HL-60/S4 (cell line): ENCODE data around the gene TAF6L.
"Not testable (repeated sequence)": the region's sequence is repeated elsewhere in the genome, so short reads cannot be mapped to it uniquely, and the experiment has no call there.

Source experiments
- in situ Hi-C: fragments of 300-500 bp; cut with MboI; formaldehyde crosslinking; loops from 2 replicates; pipeline ENCODE4 v1.14.3; 2022; ENCODE audit warnings: low sequenced_read_pairs

Gene TAF6L

DNA sequence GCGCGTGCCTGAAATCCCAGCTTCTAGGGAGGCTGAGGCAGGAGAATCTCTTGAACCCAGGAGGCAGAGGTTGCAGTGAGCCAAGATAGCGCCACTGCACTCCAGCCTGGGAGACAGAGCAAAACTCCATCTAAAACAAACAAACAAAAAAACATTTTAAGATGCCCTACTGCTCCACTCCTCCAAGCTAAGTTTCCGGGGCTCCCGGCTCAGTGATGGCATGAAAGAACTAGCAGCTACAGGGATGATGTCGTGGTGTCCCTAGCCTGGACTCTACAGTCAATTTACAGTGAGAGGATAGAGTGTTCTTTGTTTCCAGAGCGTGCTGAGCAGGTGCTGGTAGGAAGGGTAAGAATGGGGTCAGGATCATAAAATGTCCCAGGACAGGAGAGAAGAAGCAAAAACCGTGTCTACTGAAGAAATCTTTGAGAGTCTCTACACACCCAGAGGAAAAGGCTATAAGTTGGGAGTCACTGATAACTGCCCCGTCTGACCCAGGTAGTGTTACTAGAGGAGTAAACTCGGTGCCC lies 16.0 kb upstream of the TAF6L start:
- in situ Hi-C loops: no loop called here

GRCh38 chr11:62757846-62758788 lies 13.1 kb upstream of the TAF6L start:
- in situ Hi-C loops: no loop called here

- in situ Hi-C loops: not testable (repeated sequence)
Measured at GRCh38 chr11:62760867-62761227, 10.3 kb upstream of the TAF6L start.

GRCh38 chr11:62770778-62771143 lies 435 bp upstream of the TAF6L start:
- in situ Hi-C loops: no loop called here

GRCh38 chr11:62774407-62774806 lies 3.2 kb downstream of the TAF6L start:
- in situ Hi-C loops: no loop called here

- in situ Hi-C loops: no loop called here
Measured at GRCh38 chr11:62775646-62776045, 4.5 kb downstream of the TAF6L start.

DNA sequence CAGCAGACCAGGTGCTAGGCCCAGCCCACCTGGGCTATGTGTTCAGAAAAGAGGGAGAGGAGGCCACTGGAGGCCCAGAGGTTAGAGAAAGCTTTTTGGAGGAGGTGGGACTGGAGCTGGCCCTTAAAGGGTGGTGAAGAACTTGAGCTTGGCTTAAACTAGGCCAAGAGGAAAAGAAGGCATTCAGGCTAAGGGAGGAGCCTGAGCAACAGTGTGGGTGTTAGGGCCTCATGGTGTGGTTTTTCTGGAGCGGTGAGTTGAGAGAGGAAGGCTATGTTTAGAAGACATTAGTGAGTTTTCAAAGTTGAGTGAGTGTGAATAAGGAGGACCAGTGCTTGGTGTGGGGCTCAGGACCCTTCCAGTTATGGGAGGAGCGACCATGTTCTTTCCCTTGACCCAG lies 6.2 kb downstream of the TAF6L start:
- in situ Hi-C loops: no loop called here

- in situ Hi-C loops: no loop called here
Measured at GRCh38 chr11:62778441-62778840, 7.2 kb downstream of the TAF6L start.

- in situ Hi-C loops: no loop called here
Measured at GRCh38 chr11:62782753-62783152, 11.6 kb downstream of the TAF6L start.

DNA sequence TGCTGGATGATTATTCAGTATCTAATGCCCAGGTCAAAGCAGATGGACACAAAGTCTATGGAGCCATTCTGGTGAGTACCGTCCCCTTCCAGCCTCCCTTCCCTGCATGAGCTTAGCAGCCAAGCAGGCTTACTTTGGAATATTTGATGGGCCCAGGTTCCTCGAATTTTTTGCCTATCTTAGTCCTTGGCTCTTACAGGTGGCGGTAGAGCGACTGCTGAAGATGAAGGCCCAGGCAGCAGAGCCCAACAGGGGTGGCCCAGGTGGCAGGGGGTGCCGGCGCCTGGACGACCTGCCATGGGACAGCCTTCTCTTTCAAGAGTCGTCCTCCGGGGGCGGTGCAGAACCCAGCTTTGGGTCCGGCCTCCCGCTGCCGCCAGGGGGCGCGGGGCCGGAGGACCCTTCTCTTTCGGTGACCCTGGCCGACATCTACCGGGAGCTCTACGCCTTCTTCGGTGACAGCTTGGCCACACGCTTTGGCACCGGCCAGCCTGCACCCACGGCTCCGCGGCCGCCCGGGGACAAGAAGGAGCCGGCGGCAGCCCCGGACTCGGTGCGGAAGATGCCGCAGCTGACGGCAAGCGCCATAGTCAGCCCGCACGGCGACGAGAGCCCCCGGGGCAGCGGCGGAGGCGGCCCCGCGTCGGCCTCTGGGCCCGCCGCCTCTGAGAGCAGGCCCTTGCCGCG lies 15.3 kb downstream of the TAF6L start:
- in situ Hi-C loops: no loop called here

- in situ Hi-C loops: no loop called here
Measured at GRCh38 chr11:62787005-62787759, 16.0 kb downstream of the TAF6L start, which contains the start of gene TMEM179B. TMEM179B (plus strand) TSS chr11:62787402; CDS start chr11:62787432, 30 bp downstream.

- in situ Hi-C loops: no loop called here
Measured at GRCh38 chr11:62788991-62789390, 17.8 kb downstream of the TAF6L start.

GRCh38 chr11:62789576-62789975 lies 18.4 kb downstream of the TAF6L start:
- in situ Hi-C loops: no loop called here

DNA sequence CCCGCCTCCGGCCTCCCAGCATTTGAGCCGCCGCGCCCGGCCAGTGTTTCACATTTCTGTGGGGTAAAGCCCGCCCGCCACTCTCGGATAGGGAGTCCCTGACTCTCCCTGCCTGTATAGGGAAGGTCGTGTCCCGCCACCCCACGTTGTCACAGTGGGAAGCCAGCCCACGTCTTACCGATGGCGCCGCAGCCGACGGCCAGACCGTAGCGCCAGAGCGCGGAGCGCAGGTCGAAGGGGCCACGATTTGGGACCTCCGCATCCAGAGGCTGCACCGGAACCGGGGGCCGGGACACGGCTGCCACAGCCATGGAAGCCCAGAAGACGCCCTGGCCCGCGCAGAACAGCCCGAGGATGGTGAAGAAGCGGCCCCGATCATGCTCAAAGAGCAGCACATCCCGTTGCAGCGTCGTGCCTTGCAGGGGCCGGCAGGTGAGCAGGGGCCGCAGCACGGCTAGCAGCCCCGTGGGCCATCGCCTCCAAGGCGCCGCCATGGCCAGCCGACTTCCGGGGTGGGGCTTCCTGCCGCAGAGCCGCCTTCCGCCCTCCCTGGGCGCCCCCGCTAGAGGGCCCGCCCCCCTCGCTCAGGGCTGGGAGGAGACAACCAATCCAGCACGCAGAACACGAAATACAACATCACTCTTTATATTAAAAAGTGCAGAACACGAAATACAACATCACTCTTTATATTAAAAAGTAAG lies 20.5 kb downstream of the TAF6L start, which contains the start of gene TMEM223:
TMEM223 (minus strand) TSS at position 506 of the 701 bp plus-strand sequence; CDS start at position 494, 12 bp downstream.
- in situ Hi-C loops: no loop called here

DNA sequence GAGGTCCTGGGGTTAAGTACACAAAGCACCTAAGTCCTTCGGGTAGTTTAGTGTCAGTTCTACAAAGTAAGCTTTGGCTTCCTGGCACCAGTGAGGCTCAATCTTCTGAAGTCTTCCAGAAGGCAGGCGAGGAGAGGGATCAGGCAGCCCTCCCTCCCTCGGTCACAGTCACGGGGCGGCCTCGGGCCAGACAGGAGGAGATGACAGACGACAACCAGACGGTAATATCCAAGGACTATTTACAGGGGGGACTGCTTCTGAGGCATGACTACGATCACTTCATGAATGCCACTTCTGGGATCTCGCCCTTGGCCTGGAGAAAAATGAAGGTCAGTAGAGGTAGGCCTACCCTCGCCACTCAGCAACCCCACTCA lies 21.0 kb downstream of the TAF6L start:
- in situ Hi-C loops: no loop called here

DNA sequence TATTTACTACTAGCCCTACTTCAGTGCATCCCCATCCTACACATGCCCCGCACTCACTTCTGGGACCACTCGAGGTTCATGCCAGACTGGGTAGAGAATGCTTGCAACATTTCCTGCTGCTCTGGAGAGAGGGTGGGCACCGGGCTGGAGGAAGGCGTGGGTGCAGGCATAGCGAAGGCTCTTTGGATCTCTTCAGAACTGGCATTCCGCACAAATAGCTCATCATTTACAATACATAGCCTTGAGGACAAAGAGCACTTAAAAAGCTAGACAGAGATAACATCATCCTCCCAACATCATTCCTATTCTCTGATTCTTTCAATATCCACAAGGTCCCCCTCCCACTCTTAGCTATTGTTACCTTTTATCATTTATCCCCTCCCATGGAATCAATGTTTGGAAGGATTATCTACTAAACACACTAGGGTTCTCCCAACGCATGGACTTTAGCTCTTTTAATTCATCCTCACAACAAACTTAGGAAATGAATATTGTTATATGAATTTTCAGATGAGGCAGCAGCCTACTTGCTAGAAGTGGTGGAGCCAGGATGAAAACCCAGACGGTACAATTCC lies 23.1 kb downstream of the TAF6L start:
- in situ Hi-C loops: no loop called here

DNA sequence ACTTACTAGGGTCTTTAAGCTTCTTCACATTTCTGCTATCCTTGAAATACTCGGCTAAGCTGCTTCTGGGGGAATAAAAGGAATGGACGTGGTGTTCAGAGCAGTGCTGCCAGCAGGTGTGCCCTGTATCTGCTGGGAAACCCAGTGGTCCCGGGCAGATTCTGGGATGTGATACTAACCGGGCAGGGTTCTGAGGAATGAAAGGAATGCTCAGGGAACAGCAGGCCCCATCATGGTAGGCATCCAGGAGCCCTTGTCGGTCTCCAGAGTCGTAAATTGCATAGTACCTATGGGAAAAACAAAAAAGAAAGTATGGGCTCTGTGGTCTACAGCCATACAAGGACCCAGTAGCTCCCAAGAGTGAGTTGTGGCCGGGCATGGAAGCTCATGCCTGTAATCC lies 25.1 kb downstream of the TAF6L start:
- in situ Hi-C loops: no loop called here

DNA sequence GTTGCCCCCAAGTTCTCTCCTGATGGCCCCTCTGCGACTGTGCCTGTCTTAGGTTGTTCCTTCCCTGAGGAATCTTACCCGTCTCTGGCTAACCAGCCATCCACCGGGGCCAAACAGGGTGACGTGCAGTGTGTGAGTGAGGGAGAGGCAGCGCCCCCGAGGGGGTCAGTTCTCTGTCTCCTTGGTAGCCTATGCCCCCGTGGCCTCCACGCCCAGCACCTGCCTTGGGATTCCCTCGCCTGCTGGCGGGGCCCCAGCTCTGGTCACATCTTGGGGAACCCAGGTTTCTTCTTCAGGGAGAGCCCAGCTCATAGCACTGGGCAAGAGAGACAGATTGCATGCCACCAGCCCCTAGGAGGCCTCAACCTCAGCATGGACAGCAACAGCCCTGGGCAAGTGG lies 28.3 kb downstream of the TAF6L start:
- in situ Hi-C loops: no loop called here

GRCh38 chr11:62801071-62801470 lies 29.9 kb downstream of the TAF6L start:
- in situ Hi-C loops: no loop called here
